ENCODE data around the gene GMPPA.

- TF ChIP-seq JUNB (CRISPR knock-in tag; conservative IDR thresholded peaks at IDR 0.05) (no peak), TSC22D4 (tag; IDR thresholded peaks at IDR 0.05) (no peak), MEIS2 (IDR thresholded peaks at IDR 0.05; ENCODE audit: partially characterized antibody) (no peak), POLR2A (conservative IDR thresholded peaks at IDR 0.05) (no peak), CTCF (IDR thresholded peaks at IDR 0.05 in 2 of 3, conservative IDR thresholded peaks at IDR 0.05 in 1 of 3; ENCODE audit: insufficient read depth in 2 of 3, low read depth in 1 of 3, low read length in 3 of 3) (no peak), ZNF707 (CRISPR knock-in tag; conservative IDR thresholded peaks at IDR 0.05) (no peak), MAZ (CRISPR knock-in tag; conservative IDR thresholded peaks at IDR 0.05 in 1 of 2, IDR thresholded peaks at IDR 0.05 in 1 of 2) (no peak), UBTF (IDR thresholded peaks at IDR 0.05; ENCODE audit: borderline replicate concordance in 1 of 2, low read depth in 2 of 2, low read length in 2 of 2) (no peak), E2F5 (CRISPR knock-in tag; IDR thresholded peaks at IDR 0.05) (no peak)
Observed at GRCh38 chr2:219466816-219467735, 31.6 kb upstream of the GMPPA start.

Data from K562 (cell line).